Stimulated activated CD8-positive, alpha-beta memory T cell treated with anti-CD3 and anti-CD28 coated beads, Interleukin-2, amount 100 ng/mL, for 1 hour (primary cell): Measurements from ENCODE around the gene ERFE.

ENCODE experiments used
- DNase-seq, 2 donors: peaks; one replicate each; pipeline ENCODE4 v3.0.0-alpha.2; 2020; ENCODE audit warnings: low read depth in 2 of 2

Gene ERFE

GRCh38 chr2:238203973-238204683 is 45.4 kb downstream of the ERFE start:
- no peak for DNase-seq

DNA sequence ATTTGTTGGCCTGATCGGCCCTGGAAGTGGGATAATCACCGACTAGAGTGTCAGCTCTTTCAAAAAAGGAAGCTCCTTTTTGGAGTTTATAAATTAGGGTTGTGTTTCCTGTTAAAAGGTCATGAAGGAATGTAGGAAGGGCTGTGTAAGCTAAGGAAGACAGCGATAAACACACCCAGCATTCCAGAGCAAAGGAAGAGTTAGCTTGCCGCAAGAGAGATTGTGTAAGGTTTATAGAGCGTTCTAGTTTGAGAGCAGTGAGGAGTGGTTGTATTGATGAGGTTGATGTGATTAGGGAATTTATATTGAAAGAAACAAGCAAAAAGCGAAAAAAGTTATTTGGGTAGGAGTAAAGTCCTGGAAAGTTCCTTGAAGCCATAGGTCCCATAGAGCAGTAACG is 48.2 kb downstream of the ERFE start:
- DNase-seq: no peak

DNA sequence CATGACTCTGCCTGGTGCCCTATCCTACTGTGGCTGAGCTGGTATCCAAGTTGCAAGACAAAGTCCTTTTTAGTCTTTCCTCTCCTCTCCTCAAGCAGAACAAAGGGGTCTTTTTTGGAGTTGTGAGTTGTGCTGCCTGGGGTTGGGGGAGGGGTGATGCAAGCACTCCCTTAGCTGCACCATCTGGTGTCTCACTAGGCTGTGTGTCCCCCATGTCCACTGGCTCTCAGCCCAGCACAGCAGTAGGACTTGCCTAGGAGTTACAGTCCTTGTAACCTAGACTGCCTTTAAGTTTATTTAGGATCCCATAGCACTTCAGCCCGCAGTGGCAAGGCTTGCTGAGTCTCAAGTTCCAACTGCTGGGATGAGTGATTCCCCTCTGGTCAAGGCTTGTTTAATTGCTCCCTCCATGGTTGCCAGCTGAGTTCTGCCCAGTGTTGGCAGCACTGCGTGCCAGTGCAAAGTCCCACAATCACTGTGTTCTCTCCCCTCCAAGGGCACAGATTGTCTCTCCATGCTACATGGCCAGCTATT is 57.9 kb downstream of the ERFE start:
- no peak for DNase-seq
